Activated B cell treated with CpG ODN at 0.5 μM for 24 hours (primary cell): ENCODE measurements around the gene AKAP9. TPM values are rescaled to one million over a fixed set of nuclear protein-coding genes. Genes with fewer than 3 reads are reported as not detected.

ENCODE experiments used
- ATAC-seq: fragments of 200-7000 bp; cut with Tn5 transposase; one replicate; pipeline ENCODE4 v1.10.0; 2021; ENCODE audit warnings: low read depth, mild to moderate bottlenecking, moderate library complexity
- CTCF ChIA-PET: fragments of 350-600 bp; sonication (Branson Sonifier 250); formaldehyde crosslinking; loops from one replicate; lab custom pipeline; 2021; ENCODE audit warnings: antibody characterized with exemption; lab: Charles Lee
- POLR2A ChIA-PET: fragments of 350-600 bp; sonication (Branson Sonifier 250); formaldehyde crosslinking; loops from one replicate; lab custom pipeline; 2021; ENCODE audit warnings: antibody characterized with exemption; lab: Charles Lee
- DNase-seq: peaks from one replicate; pipeline ENCODE4 v3.0.0; 2022
- H3K27ac Mint-ChIP-seq: one replicate; pipeline ENCODE4 v1.8.0; 2020; ENCODE audit warnings: mixed read lengths
- H3K27me3 Mint-ChIP-seq: one replicate; pipeline ENCODE4 v1.8.0; 2021; ENCODE audit warnings: mixed read lengths
- H3K36me3 Mint-ChIP-seq: one replicate; pipeline ENCODE4 v1.8.0; 2021; ENCODE audit warnings: low read depth, mixed read lengths
- H3K4me1 Mint-ChIP-seq: one replicate; pipeline ENCODE4 v1.8.0; 2021; ENCODE audit warnings: mixed read lengths
- H3K4me3 Mint-ChIP-seq: one replicate; pipeline ENCODE4 v1.8.0; 2020; ENCODE audit warnings: mild to moderate bottlenecking, mixed read lengths
- H3K9me3 Mint-ChIP-seq: one replicate; pipeline ENCODE4 v1.8.0; 2020; ENCODE audit warnings: mixed read lengths
- CTCF ChIP-seq: fragments of 200-600 bp; IDR thresholded peaks from one replicate; pipeline ENCODE4 v1.8.0; 2022; ENCODE audit warnings: antibody characterized with exemption, mild to moderate bottlenecking
- intact Hi-C: fragments of 100-400 bp; cut with micrococcal nuclease; formaldehyde crosslinking; loops from one replicate; pipeline ENCODE4 v1.15.1; 2024
- total RNA-seq: library from RNA; stranded (reverse); gene quantifications from 2 replicates; pipeline ENCODE4 v1.2.3, GENCODE V29; 2022

AKAP9 gene
- total RNA-seq, 1 donor from 2014 or later, result 58.4 TPM

DNA sequence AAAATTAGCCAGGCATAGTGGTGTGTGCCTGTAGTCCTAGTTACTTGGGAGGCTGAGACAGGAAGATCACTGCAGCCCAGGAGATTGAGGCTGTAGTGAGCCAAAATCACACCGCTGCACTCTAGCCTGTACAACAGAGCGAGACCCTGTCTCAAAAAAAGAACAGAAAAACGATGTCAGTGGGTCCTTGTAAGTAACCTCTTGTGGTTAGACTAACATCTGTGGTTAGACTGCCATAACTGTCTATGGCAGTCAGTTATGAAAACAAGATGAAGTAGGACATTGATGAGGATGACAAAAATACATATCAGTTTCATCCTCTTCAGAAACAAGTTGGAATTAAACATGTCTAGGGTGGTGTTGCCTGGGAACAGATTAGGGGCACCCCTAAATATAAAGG is 53.3 kb downstream of the AKAP9 start:
- POLR2A ChIA-PET, result no interaction called here
- H3K27ac Mint-ChIP-seq, result no peak overlapping the region
- intact Hi-C loops, result no loop called here
- CTCF ChIA-PET, result no interaction called here
- no peak for TF ChIP-seq CTCF
- H3K9me3 Mint-ChIP-seq, result no peaks in the 10 kb centered on the region
- H3K27me3 Mint-ChIP-seq, result no peaks in the 10 kb centered on the region
- peaks cover 63% of the 10 kb centered on the region for H3K36me3 Mint-ChIP-seq
- DNase-seq (no peak), ATAC-seq (no peak)
- no peaks in the 10 kb centered on the region for H3K4me1 Mint-ChIP-seq
- H3K4me3 Mint-ChIP-seq, result no peak overlapping the region

- Mint-ChIP-seq H3K9me3 (no peaks in the 10 kb centered on the region), H3K27me3 (no peaks in the 10 kb centered on the region), H3K4me3 (no peak overlapping the region), H3K4me1 (no peaks in the 10 kb centered on the region), H3K36me3 (peaks cover 71% of the 10 kb centered on the region), H3K27ac (no peak overlapping the region)
- ChIA-PET POLR2A (no interaction called here), CTCF (no interaction called here)
- ATAC-seq, result no peak
- intact Hi-C loops, result no loop called here
- no peak for DNase-seq
- TF ChIP-seq CTCF, result no peak
Observed at GRCh38 chr7:91995391-91996105, 54.9 kb downstream of the AKAP9 start.

DNA sequence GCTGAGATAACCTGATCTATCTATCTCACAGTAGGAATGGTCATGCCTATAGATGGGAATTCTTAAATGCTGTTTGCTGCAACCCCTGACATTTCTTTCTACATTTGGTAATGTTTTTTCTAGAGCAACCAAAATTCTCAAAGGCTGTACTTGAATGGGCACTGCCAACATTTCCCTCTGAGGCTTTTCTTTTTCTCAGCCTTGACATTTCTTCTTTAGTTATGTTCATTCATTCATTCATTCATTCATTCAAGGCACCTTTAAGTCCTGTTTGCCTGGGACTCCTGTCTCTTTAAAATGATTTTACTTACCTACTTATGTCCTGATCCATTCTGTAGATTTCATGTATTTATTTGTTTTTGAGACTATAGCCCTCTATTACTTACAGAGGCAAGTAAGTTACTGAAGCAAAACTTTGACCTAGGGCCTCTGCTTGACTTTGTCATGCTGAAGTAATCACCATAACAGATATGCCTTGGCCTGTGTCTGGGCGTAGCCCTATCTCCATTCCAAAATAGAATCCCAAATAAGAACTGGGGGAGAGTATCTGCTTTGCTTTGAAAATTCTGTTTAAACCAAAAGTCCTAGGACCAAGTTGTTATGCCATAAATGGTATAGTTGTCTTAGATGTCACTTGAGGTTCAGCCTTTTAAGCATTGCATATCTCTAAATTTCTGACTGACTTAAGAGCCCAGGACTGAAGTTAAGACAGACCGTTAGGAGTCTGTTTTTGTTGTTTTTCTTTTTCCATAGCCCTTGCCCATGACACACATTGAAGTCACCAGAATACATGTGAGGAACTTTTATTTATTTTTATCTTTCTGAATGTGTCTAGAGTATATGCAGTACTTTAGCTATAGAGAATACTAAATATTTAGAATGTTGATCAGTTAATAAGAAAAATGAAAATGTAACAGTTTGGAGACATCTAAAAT is 59.2 kb downstream of the AKAP9 start:
- no peak for TF ChIP-seq CTCF
- ATAC-seq, result no peak
- CTCF ChIA-PET, result no interaction called here
- no peaks in the 10 kb centered on the region for H3K27me3 Mint-ChIP-seq
- H3K36me3 Mint-ChIP-seq, result peaks cover 74% of the 10 kb centered on the region
- H3K9me3 Mint-ChIP-seq, result peaks cover 2% of the 10 kb centered on the region
- H3K27ac Mint-ChIP-seq, result no peak overlapping the region
- intact Hi-C loops, result no loop called here
- no peak for DNase-seq
- H3K4me3 Mint-ChIP-seq, result no peak overlapping the region
- POLR2A ChIA-PET, result interaction anchor here (0.6 kb wide), 1 partner anchor 58 kb away, joined by 3 read pairs; no protein-coding TSS in a partner anchor
- no peaks in the 10 kb centered on the region for H3K4me1 Mint-ChIP-seq

DNA sequence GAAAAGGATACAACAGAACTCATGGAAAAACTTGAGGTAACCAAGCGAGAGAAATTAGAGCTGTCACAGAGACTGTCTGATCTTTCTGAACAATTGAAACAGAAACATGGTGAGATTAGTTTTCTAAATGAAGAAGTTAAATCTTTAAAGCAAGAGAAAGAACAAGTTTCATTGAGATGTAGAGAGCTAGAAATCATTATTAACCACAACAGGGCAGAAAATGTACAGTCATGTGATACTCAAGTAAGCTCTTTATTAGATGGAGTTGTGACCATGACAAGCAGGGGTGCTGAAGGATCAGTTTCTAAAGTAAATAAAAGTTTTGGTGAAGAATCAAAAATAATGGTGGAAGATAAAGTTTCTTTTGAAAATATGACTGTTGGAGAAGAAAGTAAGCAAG is 62.1 kb downstream of the AKAP9 start:
- peaks cover 70% of the 10 kb centered on the region for H3K36me3 Mint-ChIP-seq
- CTCF ChIA-PET, result no interaction called here
- peaks cover 2% of the 10 kb centered on the region for H3K9me3 Mint-ChIP-seq
- no peaks in the 10 kb centered on the region for H3K27me3 Mint-ChIP-seq
- TF ChIP-seq CTCF, result no peak
- H3K27ac Mint-ChIP-seq, result no peak overlapping the region
- POLR2A ChIA-PET, result no interaction called here
- H3K4me3 Mint-ChIP-seq, result no peak overlapping the region
- DNase-seq (no peak), ATAC-seq (no peak)
- intact Hi-C loops, result no loop called here
- no peaks in the 10 kb centered on the region for H3K4me1 Mint-ChIP-seq

GRCh38 chr7:92006046-92006445 is 65.4 kb downstream of the AKAP9 start:
- Mint-ChIP-seq H3K27me3 (no peaks in the 10 kb centered on the region), H3K36me3 (peaks cover 64% of the 10 kb centered on the region), H3K4me1 (no peaks in the 10 kb centered on the region), H3K27ac (no peak overlapping the region), H3K9me3 (peaks cover 6% of the 10 kb centered on the region), H3K4me3 (no peak overlapping the region)
- intact Hi-C loops, result no loop called here
- ATAC-seq, result no peak
- POLR2A ChIA-PET, result no interaction called here
- CTCF ChIA-PET, result no interaction called here
- no peak for TF ChIP-seq CTCF
- DNase-seq, result no peak
